H1 (cell line): ENCODE results near the gene ST8SIA2. TPM values are rescaled to one million over a fixed set of nuclear protein-coding genes. Genes with fewer than 3 reads are reported as not detected.

Experiments used
- CTCF ChIA-PET: fragments of 300-600 bp; sonication (Branson Sonifier 250); formaldehyde crosslinking; loops from one replicate; lab custom pipeline; 2021; ENCODE audit not compliant: partially characterized antibody; lab: Charles Lee
- POLR2A ChIA-PET: fragments of 300-600 bp; sonication (Branson Sonifier 250); formaldehyde crosslinking; loops from one replicate; lab custom pipeline; 2021; ENCODE audit warnings: inconsistent platforms; ENCODE audit not compliant: partially characterized antibody; lab: Charles Lee
- DNase-seq, 2 experiments: peaks; one replicate each; pipeline versions ENCODE4 v3.0.0 to v3.0.0-alpha.2; 2010 to 2022; ENCODE audit warnings: low spot score in 2 of 2, low read depth in 1 of 2, mixed read lengths in 1 of 2
- FAIRE-seq: peaks from 2 replicates; lab custom pipeline; 2011; peaks lifted over from hg19 to GRCh38; lab: Jason Lieb, UNC
- H2AFZ ChIP-seq: 2 replicates; pipeline ENCODE4 v1.8.1; 2012; ENCODE audit warnings: low read length, inconsistent platforms
- H2AK5ac ChIP-seq: 2 replicates; pipeline ENCODE4 v1.6.1; 2013; ENCODE audit warnings: low read depth, low read length
- H2BK120ac ChIP-seq: replicated peaks from 2 replicates; pipeline ENCODE3; 2013; ENCODE audit warnings: low read depth, low read length, inconsistent platforms
- H2BK12ac ChIP-seq: 2 replicates; pipeline ENCODE4 v1.6.1; 2013; ENCODE audit warnings: low read depth, low read length
- H2BK15ac ChIP-seq: 2 replicates; pipeline ENCODE4 v1.6.1; 2013; ENCODE audit warnings: low read length
- H2BK20ac ChIP-seq: 2 replicates; pipeline ENCODE4 v1.6.1; 2013; ENCODE audit warnings: low read length
- H2BK5ac ChIP-seq: 2 replicates; pipeline ENCODE4 v1.6.1; 2013; ENCODE audit warnings: low read depth, low read length
- H3K14ac ChIP-seq: 2 replicates; pipeline ENCODE4 v1.6.1; 2013; ENCODE audit warnings: inconsistent platforms; ENCODE audit not compliant: insufficient read length
- H3K18ac ChIP-seq: 2 replicates; pipeline ENCODE4 v1.6.1; 2013; ENCODE audit warnings: low read length; ENCODE audit errors: extremely low read depth
- H3K23ac ChIP-seq: 2 replicates; pipeline ENCODE4 v1.6.1; 2013; ENCODE audit warnings: inconsistent platforms; ENCODE audit not compliant: insufficient read length
- H3K23me2 ChIP-seq: 2 replicates; pipeline ENCODE4 v1.6.1; 2013; ENCODE audit warnings: low read depth, low read length
- H3K27ac ChIP-seq: 2 replicates; pipeline ENCODE4 v1.6.1; 2011; ENCODE audit warnings: low read depth, low read length, inconsistent platforms
- H3K27me3 ChIP-seq, 4 experiments: replicated peaks in 1 of 4; 1 replicate in 1 of 4; 2 replicates in 3 of 4; pipeline versions ENCODE4 v1.6.1 to v1.8.1; 2011 to 2013; ENCODE audit warnings: low read length in 3 of 4, mild to moderate bottlenecking in 3 of 4, inconsistent platforms in 2 of 4, mixed read lengths in 2 of 4, moderate library complexity in 1 of 4; ENCODE audit not compliant: control insufficient read depth in 3 of 4, insufficient read depth in 3 of 4; ENCODE audit errors: extremely low read depth in 1 of 4
- H3K36me3 ChIP-seq, 4 experiments: 2 replicates each; pipeline versions ENCODE4 v1.6.1 to v1.8.1; 2011 to 2013; ENCODE audit warnings: mild to moderate bottlenecking in 4 of 4, low read length in 3 of 4, moderate library complexity in 2 of 4, control low read depth in 1 of 4, inconsistent platforms in 1 of 4; ENCODE audit not compliant: insufficient read depth in 4 of 4, control insufficient read depth in 2 of 4
- H3K4ac ChIP-seq: replicated peaks from 2 replicates; pipeline ENCODE3; 2013; ENCODE audit warnings: low read length, low read depth, mixed read lengths, inconsistent platforms; ENCODE audit not compliant: insufficient read length
- H3K4me1 ChIP-seq, 4 experiments: replicated peaks in 1 of 4; 1 replicate in 1 of 4; 2 replicates in 3 of 4; pipeline versions ENCODE4 v1.6.1 to v1.8.1; 2011 to 2013; ENCODE audit warnings: low read length in 3 of 4, inconsistent platforms in 2 of 4, mixed read lengths in 1 of 4; ENCODE audit not compliant: insufficient read depth in 4 of 4, control insufficient read depth in 3 of 4
- H3K4me2 ChIP-seq, 2 experiments: 2 replicates each; pipeline versions ENCODE4 v1.6.1 to v1.8.1; 2011 to 2013; ENCODE audit warnings: low read depth in 2 of 2, low read length in 2 of 2, control low read depth in 1 of 2, inconsistent platforms in 1 of 2, mild to moderate bottlenecking in 1 of 2; ENCODE audit not compliant: insufficient read depth in 1 of 2
- H3K4me3 ChIP-seq, 4 experiments: fragments of 200-600, 300-600 bp in 1 of 4; sonication (generic), shearing (Covaris generic), sonication (Bioruptor Twin) in 1 of 4; 2 replicates each; pipeline versions ENCODE4 v1.5.1 to v1.8.1; 2011 to 2016; ENCODE audit warnings: low read length in 4 of 4, low read depth in 3 of 4, control low read depth in 2 of 4, inconsistent platforms in 2 of 4, mild to moderate bottlenecking in 2 of 4, mixed read lengths in 1 of 4, moderate library complexity in 1 of 4; ENCODE audit not compliant: insufficient read depth in 2 of 4; ENCODE audit errors: extremely low read depth in 1 of 4
- H3K56ac ChIP-seq: replicated peaks from 2 replicates; pipeline ENCODE3; 2013; ENCODE audit warnings: low read depth, mild to moderate bottlenecking, mixed read lengths, low read length, inconsistent platforms; ENCODE audit not compliant: insufficient read length
- H3K79me1 ChIP-seq: 2 replicates; pipeline ENCODE4 v1.6.1; 2013; ENCODE audit warnings: low read depth, low read length, control low read depth
- H3K79me2 ChIP-seq, 2 experiments: 2 replicates each; pipeline versions ENCODE4 v1.6.1 to v1.8.1; 2012 to 2013; ENCODE audit warnings: low read length in 2 of 2, mild to moderate bottlenecking in 2 of 2, inconsistent platforms in 1 of 2; ENCODE audit not compliant: insufficient read depth in 2 of 2, control insufficient read depth in 1 of 2
- H3K9ac ChIP-seq, 4 experiments: replicated peaks in 1 of 4; 1 replicate in 1 of 4; 2 replicates in 3 of 4; pipeline versions ENCODE4 v1.6.1 to v1.8.1; 2011 to 2013; ENCODE audit warnings: low read depth in 3 of 4, low read length in 3 of 4, control low read depth in 2 of 4, mild to moderate bottlenecking in 2 of 4, moderate library complexity in 2 of 4, inconsistent platforms in 1 of 4; ENCODE audit errors: extremely low read depth in 1 of 4
- H3K9me3 ChIP-seq, 2 experiments: 2 replicates each; pipeline versions ENCODE4 v1.6.1 to v1.8.1; 2012 to 2013; ENCODE audit warnings: mild to moderate bottlenecking in 2 of 2, moderate library complexity in 2 of 2, control low read depth in 1 of 2, inconsistent platforms in 1 of 2, low read depth in 1 of 2, low read length in 1 of 2, mixed read lengths in 1 of 2; ENCODE audit not compliant: insufficient read depth in 2 of 2
- H4K20me1 ChIP-seq, 2 experiments: replicated peaks in 1 of 2; 2 replicates each; pipeline versions ENCODE3 to v1.8.1; 2011 to 2013; ENCODE audit warnings: inconsistent platforms in 2 of 2, low read length in 2 of 2, mild to moderate bottlenecking in 1 of 2; ENCODE audit not compliant: insufficient read depth in 2 of 2, control insufficient read depth in 1 of 2
- H4K5ac ChIP-seq: 2 replicates; pipeline ENCODE4 v1.6.1; 2013; ENCODE audit warnings: low read length, low read depth, mixed read lengths, inconsistent platforms; ENCODE audit not compliant: insufficient read length
- H4K8ac ChIP-seq: 2 replicates; pipeline ENCODE4 v1.8.0; 2013; ENCODE audit warnings: mild to moderate bottlenecking, moderate library complexity, low read length, inconsistent platforms; ENCODE audit not compliant: insufficient read depth; ENCODE audit errors: extremely low read depth
- H4K91ac ChIP-seq: replicated peaks from 2 replicates; pipeline ENCODE3; 2013; ENCODE audit warnings: low read length, mixed read lengths, inconsistent platforms; ENCODE audit not compliant: insufficient read length
- CHD2 ChIP-seq: IDR thresholded peaks from 2 replicates; pipeline ENCODE4 v1.6.1; 2012; ENCODE audit warnings: low read length, improper control_type of control experiment
- EP300 ChIP-seq, 2 experiments: IDR thresholded peaks; 1 replicate in 1 of 2; 2 replicates in 1 of 2; pipeline ENCODE4 v1.6.1; 2011 to 2012; ENCODE audit warnings: low read depth in 2 of 2, low read length in 2 of 2, mild to moderate bottlenecking in 2 of 2, borderline replicate concordance in 1 of 2, inconsistent platforms in 1 of 2, moderate library complexity in 1 of 2
- GTF2F1 ChIP-seq: IDR thresholded peaks from 2 replicates; pipeline ENCODE4 v1.6.1; 2012; ENCODE audit warnings: low read depth, low read length, improper control_type of control experiment, borderline replicate concordance
- JUND ChIP-seq: IDR thresholded peaks from 2 replicates; pipeline ENCODE4 v1.6.1; 2011; ENCODE audit warnings: mild to moderate bottlenecking, improper control_type of control experiment, low read length
- NANOG ChIP-seq: IDR thresholded peaks from 2 replicates; pipeline ENCODE4 v1.6.1; 2011; ENCODE audit warnings: low read length, low read depth, mild to moderate bottlenecking, inconsistent platforms; ENCODE audit not compliant: insufficient read depth, poor library complexity, severe bottlenecking
- PHF8 ChIP-seq: fragments of 200-600 bp; sonication (generic); conservative IDR thresholded peaks from 2 replicates; pipeline ENCODE4 v1.7.1; 2012; ENCODE audit warnings: low read depth, mild to moderate bottlenecking, inconsistent platforms, low read length, moderate library complexity
- POLR2AphosphoS5 ChIP-seq: IDR thresholded peaks from 2 replicates; pipeline ENCODE4 v1.6.1; 2011; ENCODE audit warnings: low read depth, low read length
- RBBP5 ChIP-seq: IDR thresholded peaks from 2 replicates; pipeline ENCODE4 v1.7.1; 2012; ENCODE audit warnings: low read depth, mild to moderate bottlenecking, inconsistent platforms, low read length, moderate library complexity, borderline replicate concordance
- RNF2 ChIP-seq: fragments of 200-900, 300-1000 bp; sonication (generic); IDR thresholded peaks from 2 replicates; pipeline ENCODE4 v1.7.1; 2016; ENCODE audit warnings: borderline replicate concordance, low read depth, mild to moderate bottlenecking, antibody characterized with exemption, low read length; ENCODE audit not compliant: poor library complexity, severe bottlenecking; ENCODE audit errors: missing control alignments
- SAP30 ChIP-seq: fragments of 300-600 bp; sonication (generic); IDR thresholded peaks from 2 replicates; pipeline ENCODE4 v1.7.1; 2012; ENCODE audit warnings: low read length, moderate library complexity, mild to moderate bottlenecking, inconsistent platforms; ENCODE audit not compliant: insufficient read depth, insufficient replicate concordance
- SP2 ChIP-seq: IDR thresholded peaks from 2 replicates; pipeline ENCODE4 v1.6.1; 2012; ENCODE audit warnings: mild to moderate bottlenecking, low read length, inconsistent platforms
- WGBS, 2 experiments: shearing (Covaris generic) in 1 of 2; methylation state at CpG; one replicate each; pipeline versions ENCODE4 v1.1.6 to v1.1.7; 2013 to 2015; ENCODE audit warnings: low lambda C conversion rate in 2 of 2, mixed read lengths in 2 of 2, inconsistent platforms in 1 of 2, low coverage in 1 of 2, missing lambda C conversion rate in 1 of 2; ENCODE audit not compliant: insufficient replicate concordance in 2 of 2, insufficient coverage in 1 of 2, insufficient read length in 1 of 2; ENCODE audit errors: extremely low coverage in 1 of 2, missing lambda C conversion rate in 1 of 2; 5-methylcytosine and 5-hydroxymethylcytosine counted together
- polyA plus RNA-seq, 7 experiments: library from polyadenylated mRNA; depleted of rRNA in 3 of 7; stranded (reverse) in 5 of 7; unstranded in 2 of 7; fragments of >200 nt in 5 of 7; fragments of 200-250 nt in 2 of 7; gene quantifications; 1 replicate in 5 of 7; 2 replicates in 1 of 7; 4 replicates in 1 of 7; pipeline versions ENCODE4 v1.2.1 to v1.2.3, GENCODE V29; 2011 to 2013; ENCODE audit warnings: missing spikeins in 2 of 7, mixed read lengths in 2 of 7
- total RNA-seq: library from RNA; stranded (reverse); fragmentation: NEBNext Ultra II Directional; extraction: Animal tissue kit (Norgen Biotek cat#: 25700); gene quantifications from 2 replicates; pipeline ENCODE4 v1.2.1, GENCODE V29; 2021

The ST8SIA2 gene
- total and polyA plus RNA-seq, 2 of the 8 experiments (the other 6 are each of a cell fraction or from before 2014, with no cell fraction given): 3.0 to 4.5 TPM

GRCh38 chr15:92499731-92500530, 106.2 kb downstream of the ST8SIA2 start:
- Histone ChIP-seq H3K79me2 (no peaks in the 10 kb centered on the region), H3K4me1 (peaks cover 0 to 3% (median 0%) of the 10 kb centered on the region in 4 experiments; a peak in 1 of 7 replicates), H4K91ac (no peak overlapping the region)
- TF ChIP-seq RBBP5 (no peak), SAP30 (no peak), NANOG (no peak), SP2 (no peak), JUND (no peak), EP300 (IDR thresholded peaks at IDR 0.05; ENCODE audit: borderline replicate concordance in 1 of 2, low read depth in 2 of 2, low read length in 2 of 2) (no peak), RNF2 (no peak), PHF8 (no peak), CHD2 (no peak), POLR2AphosphoS5 (no peak), GTF2F1 (no peak)
- TF ChIP-seq, all 59 proteins: peak for 0
- 90% methylated on average over 12 of the region's 13 CpGs; no CpG with 5 or more reads in 1 of the 2 experiments for WGBS, 2 experiments
- Histone ChIP-seq H3K9me3 (no peaks in the 10 kb centered on the region), H3K18ac (no peak overlapping the region), H3K4me3 (no peak overlapping the region), H3K36me3 (no peaks in the 10 kb centered on the region), H2AFZ (no peak overlapping the region), H2BK20ac (no peak overlapping the region), H3K79me1 (no peaks in the 10 kb centered on the region), H2BK15ac (no peak overlapping the region), H3K4me2 (no peak overlapping the region), H4K20me1 (no peaks in the 10 kb centered on the region), H3K9ac (no peak overlapping the region), H4K8ac (no peak overlapping the region), H3K27me3 (peaks cover 0 to 7% (median 3%) of the 10 kb centered on the region in 4 experiments; a peak in 3 of 7 replicates), H3K56ac (no peak overlapping the region), H3K23me2 (peaks cover 2% of the 10 kb centered on the region; the same call in 1 of the 2 replicates), H2AK5ac (no peak overlapping the region), H2BK5ac (no peak overlapping the region), H4K5ac (no peak overlapping the region), H2BK120ac (no peak overlapping the region), H3K27ac (no peak overlapping the region), H3K14ac (no peak overlapping the region), H2BK12ac (no peak overlapping the region), H3K4ac (no peak overlapping the region), H3K23ac (no peak overlapping the region)
- CTCF ChIA-PET: interaction anchor here (0.6 to 1.2 kb wide), 3 partner anchors 27 to 298 kb away, joined by 3 read pairs; no protein-coding TSS in a partner anchor
- POLR2A ChIA-PET: no interaction called here
- FAIRE-seq (no peak), DNase-seq (peak in 1 of 2 experiments; percentile 32)
